Measurements from ENCODE around the gene ZNF438.
"Not testable (repeated sequence)": the region's sequence is repeated elsewhere in the genome, so short reads cannot be mapped to it uniquely, and the experiment has no call there.

The ZNF438 gene

GRCh38 chr10:31063841-31064240, 32.2 kb upstream of the ZNF438 start:
- H3K4me3 ChIP-seq (ENCODE audit: low read length), result no peak overlapping the region
- no peak for DNase-seq (ENCODE audit: low read depth)
- TF ChIP-seq CTCF (IDR thresholded peaks at IDR 0.05; ENCODE audit: insufficient read depth, low read depth, low read length, missing control alignments), result no peak

- TF ChIP-seq CTCF (IDR thresholded peaks at IDR 0.05; ENCODE audit: insufficient read depth, low read depth, low read length, missing control alignments), result no peak
- peak; percentile 24 for DNase-seq (ENCODE audit: low read depth)
- no peak overlapping the region for H3K4me3 ChIP-seq (ENCODE audit: low read length)
Measured at GRCh38 chr10:31062856-31063255, 31.2 kb upstream of the ZNF438 start.

GRCh38 chr10:31061941-31062340, 30.3 kb upstream of the ZNF438 start:
- TF ChIP-seq CTCF (IDR thresholded peaks at IDR 0.05; ENCODE audit: insufficient read depth, low read depth, low read length, missing control alignments), result no peak
- no peak for DNase-seq (ENCODE audit: low read depth)
- no peak overlapping the region for H3K4me3 ChIP-seq (ENCODE audit: low read length)

- H3K4me3 ChIP-seq (ENCODE audit: low read length), result no peak overlapping the region
- TF ChIP-seq CTCF (IDR thresholded peaks at IDR 0.05; ENCODE audit: insufficient read depth, low read depth, low read length, missing control alignments), result no peak
- peak; percentile 52 for DNase-seq (ENCODE audit: low read depth)
Measured at GRCh38 chr10:31058795-31059703, 27.4 kb upstream of the ZNF438 start.

GRCh38 chr10:31056678-31057077, 25.0 kb upstream of the ZNF438 start:
- DNase-seq (ENCODE audit: low read depth); H3K4me3 ChIP-seq (ENCODE audit: low read length): not testable (repeated sequence)

- TF ChIP-seq CTCF (IDR thresholded peaks at IDR 0.05; ENCODE audit: insufficient read depth, low read depth, low read length, missing control alignments), result no peak
- no peak for DNase-seq (ENCODE audit: low read depth)
- no peak overlapping the region for H3K4me3 ChIP-seq (ENCODE audit: low read length)
Measured at GRCh38 chr10:31055573-31056251, 24.0 kb upstream of the ZNF438 start.

- TF ChIP-seq CTCF (IDR thresholded peaks at IDR 0.05; ENCODE audit: insufficient read depth, low read depth, low read length, missing control alignments), result no peak
- no peak overlapping the region for H3K4me3 ChIP-seq (ENCODE audit: low read length)
- DNase-seq (ENCODE audit: low read depth), result peak; percentile 50
Measured at GRCh38 chr10:31051703-31052102, 20.0 kb upstream of the ZNF438 start.

Data from epithelial cell of esophagus (primary cell).